SK-N-MC (cell line): Measurements from ENCODE around the gene DEAF1.

Experiments
- EZH2 ChIP-seq: fragments of 200-600 bp; sonication (generic); IDR thresholded peaks from one replicate; pipeline ENCODE4 v1.6.1; 2017; ENCODE audit warnings: antibody characterized with exemption
- FOXP2 ChIP-seq: optimal IDR thresholded peaks from 2 replicates; pipeline ENCODE3; 2011; ENCODE audit warnings: mild to moderate bottlenecking, moderate library complexity; ENCODE audit not compliant: insufficient read depth; ENCODE audit errors: extremely low read length, control extremely low read depth
- POLR2AphosphoS5 ChIP-seq: IDR thresholded peaks from 2 replicates; pipeline ENCODE4 v1.6.1; 2012; ENCODE audit warnings: mild to moderate bottlenecking, low read depth, low read length, borderline replicate concordance

- no peak for TF ChIP-seq POLR2AphosphoS5
- no peak for TF ChIP-seq EZH2
- TF ChIP-seq FOXP2 = no peak
Observed at GRCh38 chr11:724778-725386, 29.9 kb upstream of the DEAF1 start.
